NB4 (cell line): ENCODE results near the gene LMAN2.

Experiments
- CTCF ChIP-seq: IDR thresholded peaks from one replicate; pipeline ENCODE4 v1.5.1; 2012; ENCODE audit warnings: low read depth, low read length
- MAX ChIP-seq: IDR thresholded peaks from 2 replicates; pipeline ENCODE4 v1.6.1; 2011; ENCODE audit warnings: low read depth, low read length
- POLR2A ChIP-seq: IDR thresholded peaks from 2 replicates; pipeline ENCODE4 v1.6.1; 2011; ENCODE audit warnings: mild to moderate bottlenecking; ENCODE audit not compliant: insufficient read length; ENCODE audit errors: extremely low read depth

- TF ChIP-seq CTCF (no peak), MAX (no peak), POLR2A (no peak)
Measured at GRCh38 chr5:177383181-177383580, 31.7 kb upstream of the LMAN2 start.
